Dermis microvascular lymphatic vessel endothelial cell (primary cell): Measurements from ENCODE around the gene NKPD1. TPM values are rescaled to one million over a fixed set of nuclear protein-coding genes. Genes with fewer than 3 reads are reported as not detected.

Experiments
- DNase-seq, 2 donors: peaks; one replicate each; pipeline versions ENCODE4 v3.0.0 to v3.0.0-alpha.2; 2010; ENCODE audit warnings: low read depth in 2 of 2
- total RNA-seq: library from RNA; depleted of rRNA; stranded (reverse); fragments of >200 nt; gene quantifications from 2 replicates; pipeline ENCODE4 v1.2.1, GENCODE V29; 2014

The NKPD1 gene
- total RNA-seq, 1 donor from 2014 or later: 0.13 TPM

GRCh38 chr19:45156751-45157150 is 4.0 kb downstream of the NKPD1 start:
- DNase-seq: no peak

- no peak for DNase-seq
Measured at GRCh38 chr19:45156011-45156630, 4.7 kb downstream of the NKPD1 start.

- DNase-seq: peak; percentile 68 to 78
Measured at GRCh38 chr19:45154064-45154827, 6.5 kb downstream of the NKPD1 start.

GRCh38 chr19:45153339-45154063 is 7.3 kb downstream of the NKPD1 start:
- DNase-seq: peak in 1 of 2 donors; percentile 45

- DNase-seq: peak in 1 of 2 donors; percentile 60
Measured at GRCh38 chr19:45152504-45153338, 8.1 kb downstream of the NKPD1 start.

GRCh38 chr19:45151821-45152503 is 8.8 kb downstream of the NKPD1 start:
- no peak for DNase-seq

GRCh38 chr19:45151320-45151719 is 9.5 kb downstream of the NKPD1 start:
- no peak for DNase-seq

- DNase-seq: no peak
Measured at GRCh38 chr19:45150751-45151281, 10.0 kb downstream of the NKPD1 start.

GRCh38 chr19:45150180-45150579 is 10.6 kb downstream of the NKPD1 start:
- DNase-seq: no peak

- no peak for DNase-seq
Measured at GRCh38 chr19:45149129-45149528, 11.7 kb downstream of the NKPD1 start.

GRCh38 chr19:45147835-45148676 is 12.7 kb downstream of the NKPD1 start:
- no peak for DNase-seq

- DNase-seq: no peak
Measured at GRCh38 chr19:45146741-45147205, 14.0 kb downstream of the NKPD1 start.

- DNase-seq: no peak
Measured at GRCh38 chr19:45146251-45146650, 14.5 kb downstream of the NKPD1 start.

- no peak for DNase-seq
Measured at GRCh38 chr19:45145270-45146189, 15.3 kb downstream of the NKPD1 start.

- no peak for DNase-seq
Measured at GRCh38 chr19:45144431-45145269, 16.1 kb downstream of the NKPD1 start.

- no peak for DNase-seq
Measured at GRCh38 chr19:45142726-45143110, 18.1 kb downstream of the NKPD1 start.

- no peak for DNase-seq
Measured at GRCh38 chr19:45142016-45142725, 18.6 kb downstream of the NKPD1 start.
